ENCODE measurements around the gene PTEN.

PTEN gene

DNA sequence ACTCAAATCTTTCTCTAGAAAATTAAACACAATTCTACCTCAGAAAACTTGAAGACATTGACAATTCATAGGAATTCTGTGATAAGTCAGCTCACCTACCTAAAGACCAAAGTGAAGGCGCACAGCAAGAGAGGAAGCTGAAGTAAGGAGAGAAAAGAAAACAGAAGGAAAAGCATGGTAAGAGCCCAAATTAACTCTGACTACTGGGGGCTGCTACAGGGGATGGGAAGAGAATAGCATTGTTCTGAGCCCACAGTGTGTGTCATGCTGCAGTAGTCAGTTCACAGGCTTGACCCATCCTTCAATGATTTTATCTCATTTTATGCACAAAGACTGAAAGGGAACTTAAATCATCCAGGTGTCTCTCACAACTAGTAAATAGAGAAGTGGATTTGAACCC lies 111.3 kb downstream of the PTEN start:
- Histone ChIP-seq H4K20me1 (ENCODE audit: insufficient read depth) (no peaks in the 10 kb centered on the region), H3K36me3 (ENCODE audit: insufficient read depth) (no peaks in the 10 kb centered on the region), H3K4me2 (no peak overlapping the region), H3K79me2 (ENCODE audit: insufficient read depth, low read depth) (no peaks in the 10 kb centered on the region), H3K4me3 (IDR thresholded peaks at IDR 0.05; ENCODE audit: insufficient read depth, low read depth, low read length) (no peak overlapping the region), H3K9ac (no peak overlapping the region), H3K27me3 (ENCODE audit: insufficient read depth, low read depth) (no peaks in the 10 kb centered on the region), H2AFZ (ENCODE audit: low read depth) (no peak overlapping the region), H3K27ac (no peak overlapping the region), H3K4me1 (ENCODE audit: low read depth, poor library complexity, severe bottlenecking) (peaks cover 4% of the 10 kb centered on the region)
- TF ChIP-seq, protein P1, sequence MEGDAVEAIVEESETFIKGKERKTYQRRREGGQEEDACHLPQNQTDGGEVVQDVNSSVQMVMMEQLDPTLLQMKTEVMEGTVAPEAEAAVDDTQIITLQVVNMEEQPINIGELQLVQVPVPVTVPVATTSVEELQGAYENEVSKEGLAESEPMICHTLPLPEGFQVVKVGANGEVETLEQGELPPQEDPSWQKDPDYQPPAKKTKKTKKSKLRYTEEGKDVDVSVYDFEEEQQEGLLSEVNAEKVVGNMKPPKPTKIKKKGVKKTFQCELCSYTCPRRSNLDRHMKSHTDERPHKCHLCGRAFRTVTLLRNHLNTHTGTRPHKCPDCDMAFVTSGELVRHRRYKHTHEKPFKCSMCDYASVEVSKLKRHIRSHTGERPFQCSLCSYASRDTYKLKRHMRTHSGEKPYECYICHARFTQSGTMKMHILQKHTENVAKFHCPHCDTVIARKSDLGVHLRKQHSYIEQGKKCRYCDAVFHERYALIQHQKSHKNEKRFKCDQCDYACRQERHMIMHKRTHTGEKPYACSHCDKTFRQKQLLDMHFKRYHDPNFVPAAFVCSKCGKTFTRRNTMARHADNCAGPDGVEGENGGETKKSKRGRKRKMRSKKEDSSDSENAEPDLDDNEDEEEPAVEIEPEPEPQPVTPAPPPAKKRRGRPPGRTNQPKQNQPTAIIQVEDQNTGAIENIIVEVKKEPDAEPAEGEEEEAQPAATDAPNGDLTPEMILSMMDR (conservative IDR thresholded peaks at IDR 0.05; ENCODE audit: low read depth, low read length), result no peak

DNA sequence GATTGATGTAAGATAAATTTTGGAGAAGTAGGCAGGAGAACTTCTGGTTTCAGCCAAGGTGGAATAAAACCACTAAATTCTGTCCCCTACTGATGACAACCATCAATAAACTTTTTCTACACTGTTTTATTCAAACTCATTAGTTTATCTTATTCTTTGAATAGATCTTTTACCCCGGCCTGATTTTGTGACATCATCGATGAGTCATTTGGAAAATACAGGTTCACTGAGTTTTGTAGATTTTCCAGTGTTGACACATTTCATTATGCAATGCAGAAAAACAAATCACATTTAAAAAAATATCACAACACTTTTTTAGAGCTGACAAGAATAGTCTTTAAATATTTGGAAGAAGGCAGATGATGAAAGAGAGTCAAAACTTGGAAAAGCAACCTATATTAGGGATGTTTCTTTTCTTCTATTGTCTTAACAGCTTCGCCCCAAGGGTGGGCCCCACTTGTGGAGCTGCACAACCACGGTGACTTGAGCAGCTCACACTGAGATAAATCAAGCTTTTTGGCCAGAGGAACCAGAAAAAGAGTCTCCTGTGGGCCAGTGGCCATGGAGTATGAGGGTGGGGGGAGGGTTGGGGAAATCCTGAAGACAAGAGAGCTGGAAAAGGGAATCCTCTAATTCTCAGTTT lies 112.8 kb downstream of the PTEN start:
- H3K27me3 ChIP-seq (ENCODE audit: insufficient read depth, low read depth), result no peaks in the 10 kb centered on the region
- no peaks in the 10 kb centered on the region for H4K20me1 ChIP-seq (ENCODE audit: insufficient read depth)
- no peak overlapping the region for H3K9ac ChIP-seq
- no peaks in the 10 kb centered on the region for H3K36me3 ChIP-seq (ENCODE audit: insufficient read depth)
- H3K4me2 ChIP-seq, result no peak overlapping the region
- no peak overlapping the region for H2AFZ ChIP-seq (ENCODE audit: low read depth)
- H3K4me1 ChIP-seq (ENCODE audit: low read depth, poor library complexity, severe bottlenecking), result peaks cover 4% of the 10 kb centered on the region
- no peak overlapping the region for H3K27ac ChIP-seq
- H3K79me2 ChIP-seq (ENCODE audit: insufficient read depth, low read depth), result no peaks in the 10 kb centered on the region
- H3K4me3 ChIP-seq (IDR thresholded peaks at IDR 0.05; ENCODE audit: insufficient read depth, low read depth, low read length), result no peak overlapping the region
- TF ChIP-seq, protein P1 (conservative IDR thresholded peaks at IDR 0.05; ENCODE audit: low read depth, low read length), result no peak

DNA sequence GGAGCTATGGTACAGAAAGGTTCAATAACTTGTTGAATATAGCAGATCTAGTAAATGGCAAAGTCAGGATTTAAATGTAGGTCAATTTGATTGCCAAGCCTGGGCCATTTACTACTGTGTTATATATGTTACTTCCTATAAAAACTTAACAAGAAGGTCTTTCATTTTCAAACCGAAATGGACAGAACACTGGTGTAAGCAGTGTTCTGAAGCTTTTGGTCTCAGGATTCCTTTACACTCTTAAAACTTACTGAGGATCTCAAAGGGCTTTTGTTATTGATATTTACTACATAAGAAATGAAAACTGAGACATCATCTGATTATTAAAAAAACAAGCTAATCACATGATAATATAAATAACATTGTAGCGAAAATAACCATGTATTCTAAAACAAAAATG lies 114.7 kb downstream of the PTEN start:
- Histone ChIP-seq H4K20me1 (ENCODE audit: insufficient read depth) (no peaks in the 10 kb centered on the region), H3K36me3 (ENCODE audit: insufficient read depth) (no peaks in the 10 kb centered on the region), H2AFZ (ENCODE audit: low read depth) (no peak overlapping the region), H3K4me1 (ENCODE audit: low read depth, poor library complexity, severe bottlenecking) (peaks cover 4% of the 10 kb centered on the region), H3K4me2 (no peak overlapping the region), H3K9ac (no peak overlapping the region), H3K79me2 (ENCODE audit: insufficient read depth, low read depth) (no peaks in the 10 kb centered on the region), H3K4me3 (IDR thresholded peaks at IDR 0.05; ENCODE audit: insufficient read depth, low read depth, low read length) (no peak overlapping the region), H3K27ac (no peak overlapping the region), H3K27me3 (ENCODE audit: insufficient read depth, low read depth) (no peaks in the 10 kb centered on the region)
- TF ChIP-seq, protein P1 (conservative IDR thresholded peaks at IDR 0.05; ENCODE audit: low read depth, low read length), result no peak

DNA sequence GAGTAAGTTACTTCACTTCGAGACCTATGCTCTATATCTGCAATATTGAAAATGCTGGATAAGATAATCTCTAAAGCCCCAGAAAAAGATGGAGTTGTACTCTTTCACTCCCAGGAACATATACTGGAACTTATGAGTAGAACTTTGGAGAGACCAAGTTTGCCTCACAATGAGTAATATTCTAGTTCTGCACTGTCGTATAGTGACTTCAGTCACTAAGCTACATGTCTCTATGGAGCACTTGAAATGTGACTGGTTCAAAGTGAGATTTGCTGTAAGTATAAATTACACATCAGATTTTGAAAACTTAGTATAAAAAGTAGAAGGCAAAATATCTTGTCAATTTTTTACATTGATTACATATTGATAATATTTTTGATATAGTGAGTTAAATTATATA lies 116.4 kb downstream of the PTEN start:
- TF ChIP-seq, protein P1 (conservative IDR thresholded peaks at IDR 0.05; ENCODE audit: low read depth, low read length), result no peak
- no peak overlapping the region for H2AFZ ChIP-seq (ENCODE audit: low read depth)
- H3K79me2 ChIP-seq (ENCODE audit: insufficient read depth, low read depth), result no peaks in the 10 kb centered on the region
- no peak overlapping the region for H3K4me2 ChIP-seq
- H3K27me3 ChIP-seq (ENCODE audit: insufficient read depth, low read depth), result no peaks in the 10 kb centered on the region
- no peak overlapping the region for H3K9ac ChIP-seq
- H3K4me3 ChIP-seq (IDR thresholded peaks at IDR 0.05; ENCODE audit: insufficient read depth, low read depth, low read length), result no peak overlapping the region
- no peaks in the 10 kb centered on the region for H4K20me1 ChIP-seq (ENCODE audit: insufficient read depth)
- H3K27ac ChIP-seq, result no peak overlapping the region
- H3K36me3 ChIP-seq (ENCODE audit: insufficient read depth), result no peaks in the 10 kb centered on the region
- peaks cover 4% of the 10 kb centered on the region for H3K4me1 ChIP-seq (ENCODE audit: low read depth, poor library complexity, severe bottlenecking)

Data from KMS-11 (cell line).